Prostate gland (tissue), 2 donors: Measurements from ENCODE around the gene ASIC4. TPM values are rescaled to one million over a fixed set of nuclear protein-coding genes. Genes with fewer than 3 reads are reported as not detected.

Experiments used
- DNase-seq: peaks from one replicate; pipeline ENCODE4 v3.0.0-alpha.2; 2019; ENCODE audit warnings: low spot score
- H3K27ac ChIP-seq, 2 donors: fragments of 200-600 bp; sonication (generic); 2 replicates each; pipeline ENCODE4 v1.5.1; 2017 to 2019
- H3K27me3 ChIP-seq: fragments of 200-600 bp; sonication (generic); replicated peaks from 2 replicates; pipeline ENCODE4 v1.5.1; 2019; ENCODE audit not compliant: insufficient read depth
- H3K36me3 ChIP-seq, 2 donors: fragments of 200-600 bp; sonication (generic); 1 replicate in 1 of 2; 2 replicates in 1 of 2; pipeline versions ENCODE4 v1.5.1 to v1.8.1; 2017 to 2019
- H3K4me1 ChIP-seq: fragments of 200-600 bp; sonication (generic); replicated peaks from 2 replicates; pipeline ENCODE4 v1.5.1; 2019
- H3K4me3 ChIP-seq, 2 donors: fragments of 200-600 bp; sonication (generic); 2 replicates each; pipeline ENCODE4 v1.5.1; 2017 to 2019
- H3K9me3 ChIP-seq: fragments of 200-600 bp; sonication (generic); 2 replicates; pipeline ENCODE4 v1.5.1; 2017
- CTCF ChIP-seq, 4 experiments: fragments of 200-600 bp in 2 of 4; fragments of 450-650 bp in 2 of 4; sonication (generic) in 2 of 4; IDR thresholded peaks; 1 replicate in 3 of 4; 2 replicates in 1 of 4; pipeline ENCODE4 v1.5.1; 2016 to 2019; ENCODE audit warnings: antibody characterized with exemption in 4 of 4, mild to moderate bottlenecking in 2 of 4, moderate library complexity in 2 of 4
- POLR2A ChIP-seq: fragments of 450-650 bp; IDR thresholded peaks from one replicate; pipeline ENCODE4 v1.6.1; 2016; ENCODE audit warnings: antibody characterized with exemption, mild to moderate bottlenecking
- POLR2AphosphoS5 ChIP-seq: sonication (generic); formaldehyde crosslinking; IDR thresholded peaks from one replicate; pipeline ENCODE4 v1.6.1; 2017; ENCODE audit warnings: antibody characterized with exemption
- WGBS: methylation state at CpG from one replicate; pipeline ENCODE4 v1.1.5; 2018; 5-methylcytosine and 5-hydroxymethylcytosine counted together
- intact Hi-C: fragments of 100-400 bp; cut with DNase I; formaldehyde crosslinking; loops from one replicate; pipeline ENCODE4 v1.14.2; 2022
- total RNA-seq, 2 donors: library from RNA; depleted of rRNA; stranded (reverse); fragments of >200 nt; gene quantifications; one replicate each; pipeline ENCODE4 v1.1.0, GENCODE V29; 2016

The ASIC4 gene
- total RNA-seq, 2 donors from 2014 or later: 0.09 to 0.45 TPM

- Histone ChIP-seq H3K4me1 (peaks cover 6% of the 10 kb centered on the region), H3K9me3 (no peaks in the 10 kb centered on the region), H3K4me3 (no peak overlapping the region), H3K27me3 (peaks cover 4% of the 10 kb centered on the region), H3K36me3 (no peaks in the 10 kb centered on the region), H3K27ac (no peak overlapping the region)
- no peak for TF ChIP-seq POLR2A
- TF ChIP-seq CTCF (IDR thresholded peaks at IDR 0.05): no peak
- no peak for TF ChIP-seq POLR2AphosphoS5
- intact Hi-C loops: no loop called here
- no peak for DNase-seq
- 78% methylated on average over 8 of the region's 8 CpGs for WGBS
These were observed 27.8 kb upstream of the ASIC4 start for GRCh38 chr2:219486380-219486959.

GRCh38 chr2:219488149-219488843 lies 26.0 kb upstream of the ASIC4 start:
- DNase-seq: no peak
- peaks cover 4% of the 10 kb centered on the region for H3K27me3 ChIP-seq
- H3K4me3 ChIP-seq: no peak overlapping the region
- intact Hi-C loops: no loop called here
- 93% methylated on average over 16 of the region's 17 CpGs for WGBS
- TF ChIP-seq POLR2AphosphoS5 (no peak), POLR2A (no peak), CTCF (IDR thresholded peaks at IDR 0.05) (no peak)
- H3K9me3 ChIP-seq: no peaks in the 10 kb centered on the region
- no peak overlapping the region for H3K27ac ChIP-seq
- H3K36me3 ChIP-seq: no peaks in the 10 kb centered on the region
- peaks cover 6% of the 10 kb centered on the region for H3K4me1 ChIP-seq

GRCh38 chr2:219488844-219489194 lies 25.5 kb upstream of the ASIC4 start:
- intact Hi-C loops: no loop called here
- H3K9me3 ChIP-seq: no peaks in the 10 kb centered on the region
- H3K4me1 ChIP-seq: peaks cover 6% of the 10 kb centered on the region
- no peaks in the 10 kb centered on the region for H3K36me3 ChIP-seq
- DNase-seq: no peak
- H3K4me3 ChIP-seq: no peak overlapping the region
- TF ChIP-seq CTCF (IDR thresholded peaks at IDR 0.05): no peak
- TF ChIP-seq POLR2A: no peak
- TF ChIP-seq POLR2AphosphoS5: no peak
- peaks cover under 1% of the 10 kb centered on the region for H3K27me3 ChIP-seq
- 89% methylated on average over 14 of the region's 14 CpGs for WGBS
- H3K27ac ChIP-seq: no peak overlapping the region

- Histone ChIP-seq H3K4me1 (peaks cover 3% of the 10 kb centered on the region), H3K27me3 (no peaks in the 10 kb centered on the region), H3K4me3 (no peak overlapping the region), H3K27ac (no peak overlapping the region), H3K36me3 (no peaks in the 10 kb centered on the region), H3K9me3 (no peaks in the 10 kb centered on the region)
- 91% methylated on average over 9 of the region's 9 CpGs for WGBS
- intact Hi-C loops: no loop called here
- no peak for DNase-seq
- TF ChIP-seq POLR2A: no peak
- no peak for TF ChIP-seq CTCF (IDR thresholded peaks at IDR 0.05)
- TF ChIP-seq POLR2AphosphoS5: no peak
These were observed 25.0 kb upstream of the ASIC4 start for GRCh38 chr2:219489315-219489714.

- H3K36me3 ChIP-seq: no peaks in the 10 kb centered on the region
- intact Hi-C loops: no loop called here
- TF ChIP-seq POLR2A: no peak
- no peak for TF ChIP-seq CTCF (IDR thresholded peaks at IDR 0.05)
- no peak for TF ChIP-seq POLR2AphosphoS5
- H3K27ac ChIP-seq: no peak overlapping the region
- WGBS: 80% methylated on average over 22 of the region's 23 CpGs
- no peaks in the 10 kb centered on the region for H3K9me3 ChIP-seq
- no peaks in the 10 kb centered on the region for H3K27me3 ChIP-seq
- no peak for DNase-seq
- H3K4me3 ChIP-seq: no peak overlapping the region
- no peaks in the 10 kb centered on the region for H3K4me1 ChIP-seq
These were observed 24.1 kb upstream of the ASIC4 start for GRCh38 chr2:219490186-219490585.
